Measurements from ENCODE around the gene ZGPAT. TPM values are rescaled to one million over a fixed set of nuclear protein-coding genes. Genes with fewer than 3 reads are reported as not detected.

Gene ZGPAT
- total and polyA plus RNA-seq, 2 of the 13 experiments (the other 11 are each of a cell fraction or from before 2014, with no cell fraction given) = 23.0 to 41.9 TPM

DNA sequence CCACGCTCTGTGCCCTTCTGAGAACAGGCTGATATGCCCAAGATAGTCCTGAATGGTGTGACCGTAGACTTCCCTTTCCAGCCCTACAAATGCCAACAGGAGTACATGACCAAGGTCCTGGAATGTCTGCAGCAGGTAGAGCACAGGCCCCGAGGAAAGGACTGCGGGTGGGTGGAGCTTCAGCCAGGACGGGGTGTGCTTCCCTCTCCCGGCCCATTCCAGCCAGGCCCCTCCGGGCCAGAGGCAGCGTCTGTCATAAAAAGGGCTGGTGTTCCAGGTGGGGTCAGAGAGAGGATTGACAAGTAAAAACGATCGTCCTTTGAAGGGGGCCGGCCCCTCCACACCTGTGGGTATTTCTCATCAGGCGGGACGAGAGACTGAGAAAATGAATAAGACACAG is 48.5 kb upstream of the ZGPAT start:
- H3K9ac ChIP-seq (ENCODE audit: insufficient read depth, low read depth, low read length) = peak overlapping the region; percentile 87
- peak overlapping the region; percentile 93 for H3K4me2 ChIP-seq (ENCODE audit: low read depth, low read length)
- no peaks in the 10 kb centered on the region for H4K20me1 ChIP-seq (ENCODE audit: insufficient read depth, low read length)
- H3K79me2 ChIP-seq (ENCODE audit: insufficient read depth, low read length) = peaks cover 17% of the 10 kb centered on the region
- H3K4me3 ChIP-seq (replicated peaks in 1 of 3; ENCODE audit: insufficient read depth in 1 of 3, low read depth in 2 of 3, low read length in 3 of 3) = peak overlapping the region; percentile 78 to 95 (median 94)
- POLR2A ChIA-PET = interaction anchor here (0.6 to 2.8 kb wide), 5 partner anchors 32 to 406 kb away, joined by 3 to 30 read pairs (median 3); partner anchors contain the start of genes GMEB2 and PRPF6
- intact Hi-C loops (cut with micrococcal nuclease; ENCODE audit: unreplicated experiment) (loop anchor here (10.0 kb wide), 1 partner anchor 125 kb away; the partner anchor contains the start of gene PTK6), in situ Hi-C loops (cut with HindIII; ENCODE audit: extremely low pct_ligation_motif_present, low pct_unique_long_range_greater_than_20kb) (no loop called here)
- H3K27ac ChIP-seq (ENCODE audit: extremely low read length, insufficient read depth, low read length) = peak overlapping the region; percentile 65
- H3K27me3 ChIP-seq (ENCODE audit: control insufficient read depth in 1 of 2, insufficient read depth in 2 of 2, low read length in 2 of 2) = no peaks in the 10 kb centered on the region; a peak in 1 of 5 replicates
- no peak overlapping the region for H2AFZ ChIP-seq (ENCODE audit: low read length)
- 0 out of 2 replicates have a peak, but pooled peaks have one; percentile 15 for TF ChIP-seq HOXA9 (CRISPR knock-in tag; IDR thresholded peaks at IDR 0.05; ENCODE audit: borderline replicate concordance)
- TF ChIP-seq ATF7-NPFF (CRISPR knock-in tag; IDR thresholded peaks at IDR 0.05; ENCODE audit: low read depth) = no peak
- peak; percentile 6; the same call in 1 of the 2 replicates for TF ChIP-seq ZNF550 (CRISPR knock-in tag; IDR thresholded peaks at IDR 0.05; ENCODE audit: borderline replicate concordance)
- TF ChIP-seq ZNF672 (CRISPR knock-in tag; IDR thresholded peaks at IDR 0.05) = 0 out of 2 replicates have a peak, but pooled peaks have one; percentile 3
- no peak for TF ChIP-seq ISL2 (CRISPR knock-in tag; IDR thresholded peaks at IDR 0.05)
- 0 out of 2 replicates have a peak, but pooled peaks have one; percentile 27 for TF ChIP-seq POLR2AphosphoS5 (IDR thresholded peaks at IDR 0.05; ENCODE audit: low read depth, low read length)
- TF ChIP-seq, protein P1, sequence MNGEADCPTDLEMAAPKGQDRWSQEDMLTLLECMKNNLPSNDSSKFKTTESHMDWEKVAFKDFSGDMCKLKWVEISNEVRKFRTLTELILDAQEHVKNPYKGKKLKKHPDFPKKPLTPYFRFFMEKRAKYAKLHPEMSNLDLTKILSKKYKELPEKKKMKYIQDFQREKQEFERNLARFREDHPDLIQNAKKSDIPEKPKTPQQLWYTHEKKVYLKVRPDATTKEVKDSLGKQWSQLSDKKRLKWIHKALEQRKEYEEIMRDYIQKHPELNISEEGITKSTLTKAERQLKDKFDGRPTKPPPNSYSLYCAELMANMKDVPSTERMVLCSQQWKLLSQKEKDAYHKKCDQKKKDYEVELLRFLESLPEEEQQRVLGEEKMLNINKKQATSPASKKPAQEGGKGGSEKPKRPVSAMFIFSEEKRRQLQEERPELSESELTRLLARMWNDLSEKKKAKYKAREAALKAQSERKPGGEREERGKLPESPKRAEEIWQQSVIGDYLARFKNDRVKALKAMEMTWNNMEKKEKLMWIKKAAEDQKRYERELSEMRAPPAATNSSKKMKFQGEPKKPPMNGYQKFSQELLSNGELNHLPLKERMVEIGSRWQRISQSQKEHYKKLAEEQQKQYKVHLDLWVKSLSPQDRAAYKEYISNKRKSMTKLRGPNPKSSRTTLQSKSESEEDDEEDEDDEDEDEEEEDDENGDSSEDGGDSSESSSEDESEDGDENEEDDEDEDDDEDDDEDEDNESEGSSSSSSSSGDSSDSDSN (CRISPR knock-in tag; IDR thresholded peaks at IDR 0.05) = no peak
- TF ChIP-seq TEAD3 (CRISPR knock-in tag; optimal IDR thresholded peaks at IDR 0.05; ENCODE audit: borderline replicate concordance) = peak; percentile 38
- TF ChIP-seq ZSCAN5A (CRISPR knock-in tag; IDR thresholded peaks at IDR 0.05; ENCODE audit: borderline replicate concordance) = 0 out of 2 replicates have a peak, but pooled peaks have one; percentile 14
- TF ChIP-seq HDAC2 (CRISPR knock-in tag; IDR thresholded peaks at IDR 0.05) = no peak
- TF ChIP-seq ZNF121 (CRISPR knock-in tag; IDR thresholded peaks at IDR 0.05) = peak; percentile 80
- no peak for TF ChIP-seq XRCC5 (optimal IDR thresholded peaks at IDR 0.05; ENCODE audit: low read length)
- 0 out of 2 replicates have a peak, but pooled peaks have one; percentile 20 for TF ChIP-seq RAD21 (CRISPR knock-in tag; IDR thresholded peaks at IDR 0.05)
- TF ChIP-seq NRL (CRISPR knock-in tag; IDR thresholded peaks at IDR 0.05; ENCODE audit: borderline replicate concordance) = 0 out of 2 replicates have a peak, but pooled peaks have one; percentile 0
- ATAC-seq (peak; percentile 49), DNase-seq (ENCODE audit: low spot score) (no peak), FAIRE-seq (peak; percentile 74)
- WGBS (ENCODE audit: low lambda C conversion rate) = 53% methylated on average over 13 of the region's 13 CpGs
- CTCF ChIA-PET (ENCODE audit: low intra/inter-chr PET ratio, low total read pairs) = no interaction called here
- H3K9me3 ChIP-seq (ENCODE audit: low read length) = no peaks in the 10 kb centered on the region
- peaks cover 31% of the 10 kb centered on the region for H3K4me1 ChIP-seq (ENCODE audit: insufficient read depth, low read length)
- no TSS peak for BruUV-seq (replicated peaks)
- peaks cover 21 to 31% of the 10 kb centered on the region in 2 experiments for H3K36me3 ChIP-seq (replicated peaks in 1 of 2; ENCODE audit: control insufficient read depth in 1 of 2, insufficient read depth in 2 of 2, low read length in 2 of 2)
